Measurements from ENCODE around the gene ZNF431.
A peak's percentile ranks its signal among the peaks of the same experiment; 100 is the strongest.
"Not testable (repeated sequence)": the region's sequence is repeated elsewhere in the genome, so short reads cannot be mapped to it uniquely, and the experiment has no call there.

The ZNF431 gene

DNA sequence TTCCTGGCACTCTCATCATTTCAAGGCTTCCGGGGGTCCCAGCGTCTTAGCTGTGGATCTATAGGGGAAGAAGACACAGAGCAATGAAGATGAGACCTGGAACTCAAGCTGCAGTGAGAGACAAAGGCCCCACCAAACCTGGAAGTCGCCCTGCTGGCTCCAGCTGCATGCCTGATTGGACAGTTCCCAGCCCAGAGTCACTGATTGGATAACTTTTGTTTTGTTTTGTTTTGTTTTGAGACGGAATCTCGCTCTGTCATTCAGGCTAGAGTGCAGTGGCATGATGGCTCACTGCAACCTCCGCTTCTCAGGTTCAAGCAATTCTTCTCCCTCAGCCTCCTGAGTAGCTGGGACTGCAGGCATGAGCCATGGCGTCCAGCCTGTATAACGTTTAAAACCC is 6.4 kb upstream of the ZNF431 start:
- H3K27me3 ChIP-seq (ENCODE audit: insufficient read depth, poor library complexity, severe bottlenecking) = no peaks in the 10 kb centered on the region
- H3K4me3 ChIP-seq (replicated peaks; ENCODE audit: insufficient read depth, low read length) = no peak overlapping the region
- no peak for DNase-seq (ENCODE audit: low read depth in 1 of 2, low spot score in 1 of 2)
- no peak overlapping the region for H3K27ac ChIP-seq (replicated peaks)
- TF ChIP-seq GABPA (IDR thresholded peaks at IDR 0.05; ENCODE audit: low read depth) = no peak
- TF ChIP-seq SPI1 (IDR thresholded peaks at IDR 0.05; ENCODE audit: borderline replicate concordance, low read depth) = no peak
- no peak for TF ChIP-seq POLR2AphosphoS5 (IDR thresholded peaks at IDR 0.05; ENCODE audit: low read depth)
- TF ChIP-seq REST (IDR thresholded peaks at IDR 0.05; ENCODE audit: insufficient replicate concordance, low read depth) = no peak
- TF ChIP-seq, protein P1, sequence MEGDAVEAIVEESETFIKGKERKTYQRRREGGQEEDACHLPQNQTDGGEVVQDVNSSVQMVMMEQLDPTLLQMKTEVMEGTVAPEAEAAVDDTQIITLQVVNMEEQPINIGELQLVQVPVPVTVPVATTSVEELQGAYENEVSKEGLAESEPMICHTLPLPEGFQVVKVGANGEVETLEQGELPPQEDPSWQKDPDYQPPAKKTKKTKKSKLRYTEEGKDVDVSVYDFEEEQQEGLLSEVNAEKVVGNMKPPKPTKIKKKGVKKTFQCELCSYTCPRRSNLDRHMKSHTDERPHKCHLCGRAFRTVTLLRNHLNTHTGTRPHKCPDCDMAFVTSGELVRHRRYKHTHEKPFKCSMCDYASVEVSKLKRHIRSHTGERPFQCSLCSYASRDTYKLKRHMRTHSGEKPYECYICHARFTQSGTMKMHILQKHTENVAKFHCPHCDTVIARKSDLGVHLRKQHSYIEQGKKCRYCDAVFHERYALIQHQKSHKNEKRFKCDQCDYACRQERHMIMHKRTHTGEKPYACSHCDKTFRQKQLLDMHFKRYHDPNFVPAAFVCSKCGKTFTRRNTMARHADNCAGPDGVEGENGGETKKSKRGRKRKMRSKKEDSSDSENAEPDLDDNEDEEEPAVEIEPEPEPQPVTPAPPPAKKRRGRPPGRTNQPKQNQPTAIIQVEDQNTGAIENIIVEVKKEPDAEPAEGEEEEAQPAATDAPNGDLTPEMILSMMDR (IDR thresholded peaks at IDR 0.05; ENCODE audit: insufficient read depth, low read length) = no peak

- no peak for DNase-seq (ENCODE audit: low read depth in 1 of 2, low spot score in 1 of 2)
- no peak overlapping the region for H3K4me3 ChIP-seq (replicated peaks; ENCODE audit: insufficient read depth, low read length)
- TF ChIP-seq REST (IDR thresholded peaks at IDR 0.05; ENCODE audit: insufficient replicate concordance, low read depth) (no peak), GABPA (IDR thresholded peaks at IDR 0.05; ENCODE audit: low read depth) (no peak), SPI1 (IDR thresholded peaks at IDR 0.05; ENCODE audit: borderline replicate concordance, low read depth) (no peak), POLR2AphosphoS5 (IDR thresholded peaks at IDR 0.05; ENCODE audit: low read depth) (no peak)
- TF ChIP-seq, protein P1 (IDR thresholded peaks at IDR 0.05; ENCODE audit: insufficient read depth, low read length) = no peak
- H3K27me3 ChIP-seq (ENCODE audit: insufficient read depth, poor library complexity, severe bottlenecking) = no peaks in the 10 kb centered on the region
- no peak overlapping the region for H3K27ac ChIP-seq (replicated peaks)
These were observed 3.7 kb upstream of the ZNF431 start for GRCh38 chr19:21138130-21138529.

DNA sequence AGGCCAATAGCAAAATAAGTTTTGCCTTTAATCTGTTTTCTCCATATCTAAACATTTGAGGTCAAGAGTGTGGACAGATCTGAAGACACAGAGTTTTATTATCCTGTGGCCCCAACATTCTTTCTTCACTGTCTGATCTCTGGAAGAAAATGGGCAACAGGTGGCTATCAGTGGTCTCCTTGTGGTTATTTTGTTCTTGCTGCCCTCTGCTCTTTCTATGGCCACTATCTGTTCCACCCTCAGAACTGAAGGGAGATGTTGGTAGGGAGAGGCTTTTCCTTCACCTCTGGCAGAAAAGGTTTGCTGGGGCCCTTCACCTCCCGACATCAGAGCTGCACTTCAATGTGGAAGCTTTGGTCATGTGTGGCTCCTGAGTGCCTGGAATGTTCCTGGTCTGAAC is 834 bp upstream of the ZNF431 start:
- not testable (repeated sequence) for H3K4me3 ChIP-seq (replicated peaks; ENCODE audit: insufficient read depth, low read length); H3K27ac ChIP-seq (replicated peaks); H3K27me3 ChIP-seq (ENCODE audit: insufficient read depth, poor library complexity, severe bottlenecking); DNase-seq (ENCODE audit: low read depth in 1 of 2, low spot score in 1 of 2)

- peak overlapping the region; percentile 88; the same call in 1 of the 2 replicates for H3K27ac ChIP-seq (replicated peaks)
- H3K4me3 ChIP-seq (replicated peaks; ENCODE audit: insufficient read depth, low read length) = no peak overlapping the region
- DNase-seq (ENCODE audit: low read depth in 1 of 2, low spot score in 1 of 2) = no peak
- TF ChIP-seq, protein P1 (IDR thresholded peaks at IDR 0.05; ENCODE audit: insufficient read depth, low read length) = no peak
- no peak for TF ChIP-seq POLR2AphosphoS5 (IDR thresholded peaks at IDR 0.05; ENCODE audit: low read depth)
- no peak for TF ChIP-seq REST (IDR thresholded peaks at IDR 0.05; ENCODE audit: insufficient replicate concordance, low read depth)
- no peak for TF ChIP-seq GABPA (IDR thresholded peaks at IDR 0.05; ENCODE audit: low read depth)
- TF ChIP-seq SPI1 (IDR thresholded peaks at IDR 0.05; ENCODE audit: borderline replicate concordance, low read depth) = no peak
- no peaks in the 10 kb centered on the region for H3K27me3 ChIP-seq (ENCODE audit: insufficient read depth, poor library complexity, severe bottlenecking)
These were observed 1.6 kb downstream of the ZNF431 start for GRCh38 chr19:21143428-21143827.
